Osteoblast (primary cell): Measurements from ENCODE around the gene CD200. TPM values are rescaled to one million over a fixed set of nuclear protein-coding genes. Genes with fewer than 3 reads are reported as not detected.

Experiments
- DNase-seq: peaks from one replicate; pipeline ENCODE4 v3.0.0; 2011; ENCODE audit warnings: low spot score, mixed read lengths; ENCODE audit not compliant: insufficient read length; ENCODE audit errors: missing footprints
- H2AFZ ChIP-seq: 2 replicates; pipeline ENCODE4 v1.6.0; 2011; ENCODE audit warnings: mild to moderate bottlenecking, low read length
- H3K27ac ChIP-seq: 2 replicates; pipeline ENCODE4 v1.5.1; 2011; ENCODE audit warnings: mild to moderate bottlenecking, low read depth, low read length, moderate library complexity
- H3K27me3 ChIP-seq: 2 replicates; pipeline ENCODE4 v1.6.0; 2012; ENCODE audit warnings: mild to moderate bottlenecking, control low read depth, inconsistent platforms, low read length, moderate library complexity; ENCODE audit not compliant: insufficient read depth
- H3K36me3 ChIP-seq: 2 replicates; pipeline ENCODE4 v1.5.1; 2011; ENCODE audit warnings: mild to moderate bottlenecking, low read length, control low read depth, moderate library complexity; ENCODE audit not compliant: insufficient read depth
- H3K4me1 ChIP-seq: 2 replicates; pipeline ENCODE4 v1.5.1; 2011; ENCODE audit warnings: mild to moderate bottlenecking, low read length, control low read depth, moderate library complexity; ENCODE audit not compliant: insufficient read depth
- H3K4me2 ChIP-seq: 2 replicates; pipeline ENCODE4 v1.6.0; 2011; ENCODE audit warnings: mild to moderate bottlenecking, low read length; ENCODE audit not compliant: insufficient read depth
- H3K4me3 ChIP-seq: fragments of 200-600 bp; sonication (generic); 3 replicates; pipeline ENCODE4 v1.5.1; 2012; ENCODE audit warnings: mild to moderate bottlenecking, low read length, inconsistent platforms; ENCODE audit not compliant: insufficient read depth
- H3K79me2 ChIP-seq: 2 replicates; pipeline ENCODE4 v1.6.0; 2012; ENCODE audit warnings: mild to moderate bottlenecking, low read length, control low read depth, inconsistent platforms; ENCODE audit not compliant: insufficient read depth
- H3K9me3 ChIP-seq: 2 replicates; pipeline ENCODE4 v1.5.1; 2011; ENCODE audit warnings: low read depth, low read length, control low read depth
- H4K20me1 ChIP-seq: 2 replicates; pipeline ENCODE4 v1.6.0; 2012; ENCODE audit warnings: mild to moderate bottlenecking, low read length, control low read depth; ENCODE audit not compliant: insufficient read depth
- total RNA-seq: library from RNA; depleted of rRNA; stranded (reverse); fragments of >200 nt; gene quantifications from 2 replicates; pipeline ENCODE4 v1.2.3, GENCODE V29; 2012
- TF ChIP-seq, protein P1 (sequence below): IDR thresholded peaks from 2 replicates; pipeline ENCODE4 v1.5.1; 2011; ENCODE audit warnings: mild to moderate bottlenecking, low read depth, low read length, moderate library complexity; ENCODE audit errors: extremely low read depth

Gene CD200
- total RNA-seq, 1 donor, result 3.3 TPM

- Histone ChIP-seq H3K36me3 (no peaks in the 10 kb centered on the region), H3K9me3 (no peaks in the 10 kb centered on the region), H3K27ac (no peak overlapping the region), H3K79me2 (no peaks in the 10 kb centered on the region), H3K4me2 (no peak overlapping the region), H3K4me3 (no peak overlapping the region), H3K27me3 (peaks cover 54% of the 10 kb centered on the region), H2AFZ (no peak overlapping the region), H3K4me1 (no peaks in the 10 kb centered on the region), H4K20me1 (no peaks in the 10 kb centered on the region)
- DNase-seq, result no peak
- TF ChIP-seq, protein P1, sequence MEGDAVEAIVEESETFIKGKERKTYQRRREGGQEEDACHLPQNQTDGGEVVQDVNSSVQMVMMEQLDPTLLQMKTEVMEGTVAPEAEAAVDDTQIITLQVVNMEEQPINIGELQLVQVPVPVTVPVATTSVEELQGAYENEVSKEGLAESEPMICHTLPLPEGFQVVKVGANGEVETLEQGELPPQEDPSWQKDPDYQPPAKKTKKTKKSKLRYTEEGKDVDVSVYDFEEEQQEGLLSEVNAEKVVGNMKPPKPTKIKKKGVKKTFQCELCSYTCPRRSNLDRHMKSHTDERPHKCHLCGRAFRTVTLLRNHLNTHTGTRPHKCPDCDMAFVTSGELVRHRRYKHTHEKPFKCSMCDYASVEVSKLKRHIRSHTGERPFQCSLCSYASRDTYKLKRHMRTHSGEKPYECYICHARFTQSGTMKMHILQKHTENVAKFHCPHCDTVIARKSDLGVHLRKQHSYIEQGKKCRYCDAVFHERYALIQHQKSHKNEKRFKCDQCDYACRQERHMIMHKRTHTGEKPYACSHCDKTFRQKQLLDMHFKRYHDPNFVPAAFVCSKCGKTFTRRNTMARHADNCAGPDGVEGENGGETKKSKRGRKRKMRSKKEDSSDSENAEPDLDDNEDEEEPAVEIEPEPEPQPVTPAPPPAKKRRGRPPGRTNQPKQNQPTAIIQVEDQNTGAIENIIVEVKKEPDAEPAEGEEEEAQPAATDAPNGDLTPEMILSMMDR, result no peak
Observed at GRCh38 chr3:112338021-112338726, 5.2 kb downstream of the CD200 start.

DNA sequence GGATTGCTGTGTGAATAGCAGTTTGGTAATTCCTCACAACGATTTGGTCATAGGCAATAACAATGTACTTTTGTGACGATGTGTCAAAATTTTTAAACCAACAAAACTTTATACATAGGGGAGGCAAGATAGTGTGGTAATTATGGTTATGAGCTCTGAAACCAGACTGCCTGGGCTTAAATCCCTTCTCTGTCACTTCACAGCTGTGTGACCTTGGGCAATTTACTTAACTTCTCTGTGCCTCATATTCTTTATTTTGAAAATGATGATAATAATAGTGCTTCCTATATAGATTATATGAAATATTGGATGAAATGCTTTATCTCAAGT, 5.7 kb downstream of the CD200 start:
- no peaks in the 10 kb centered on the region for H3K79me2 ChIP-seq
- no peak overlapping the region for H3K27ac ChIP-seq
- no peaks in the 10 kb centered on the region for H4K20me1 ChIP-seq
- H3K4me1 ChIP-seq, result no peaks in the 10 kb centered on the region
- H3K9me3 ChIP-seq, result no peaks in the 10 kb centered on the region
- no peaks in the 10 kb centered on the region for H3K36me3 ChIP-seq
- H2AFZ ChIP-seq, result no peak overlapping the region
- H3K4me3 ChIP-seq, result no peak overlapping the region
- peaks cover 50% of the 10 kb centered on the region for H3K27me3 ChIP-seq
- TF ChIP-seq, protein P1, result no peak
- DNase-seq, result no peak
- no peak overlapping the region for H3K4me2 ChIP-seq

GRCh38 chr3:112339134-112339533, 6.2 kb downstream of the CD200 start:
- DNase-seq, result no peak
- Histone ChIP-seq H2AFZ (no peak overlapping the region), H3K27ac (no peak overlapping the region), H3K4me3 (no peak overlapping the region), H4K20me1 (no peaks in the 10 kb centered on the region), H3K4me1 (no peaks in the 10 kb centered on the region), H3K27me3 (peaks cover 45% of the 10 kb centered on the region), H3K9me3 (no peaks in the 10 kb centered on the region), H3K79me2 (no peaks in the 10 kb centered on the region), H3K4me2 (no peak overlapping the region), H3K36me3 (no peaks in the 10 kb centered on the region)
- TF ChIP-seq, protein P1, result no peak

GRCh38 chr3:112339609-112340008, 6.7 kb downstream of the CD200 start:
- Histone ChIP-seq H3K4me3 (no peak overlapping the region), H3K4me1 (no peaks in the 10 kb centered on the region), H3K79me2 (no peaks in the 10 kb centered on the region), H3K4me2 (no peak overlapping the region), H3K27ac (no peak overlapping the region), H2AFZ (no peak overlapping the region), H4K20me1 (no peaks in the 10 kb centered on the region), H3K9me3 (no peaks in the 10 kb centered on the region), H3K36me3 (no peaks in the 10 kb centered on the region), H3K27me3 (peaks cover 43% of the 10 kb centered on the region)
- TF ChIP-seq, protein P1, result no peak
- DNase-seq, result no peak
